HCT116 (cell line): ENCODE measurements around the gene CEP97.

Experiments
- CTCF ChIP-seq, 3 experiments: fragments of 200-600 bp in 1 of 3; sonication (generic) in 1 of 3; IDR thresholded peaks in 2 of 3; conservative IDR thresholded peaks in 1 of 3; 2 replicates each; pipeline ENCODE4 v1.5.1; 2012 to 2017; ENCODE audit warnings: low read depth in 2 of 3, low read length in 2 of 3, antibody characterized with exemption in 1 of 3, borderline replicate concordance in 1 of 3, control low read depth in 1 of 3, mild to moderate bottlenecking in 1 of 3, mixed read lengths in 1 of 3, mixed run types in 1 of 3, moderate library complexity in 1 of 3; ENCODE audit not compliant: insufficient read depth in 1 of 3
- MAX ChIP-seq: IDR thresholded peaks from 2 replicates; pipeline ENCODE4 v1.6.1; 2012
- POLR2A ChIP-seq: IDR thresholded peaks from 2 replicates; pipeline ENCODE4 v1.7.0; 2011; ENCODE audit warnings: borderline replicate concordance; ENCODE audit not compliant: insufficient read depth, insufficient read length; ENCODE audit errors: extremely low read depth
- RAD21 ChIP-seq: IDR thresholded peaks from 2 replicates; pipeline ENCODE4 v1.6.1; 2012; ENCODE audit warnings: low read depth, mild to moderate bottlenecking
- REST ChIP-seq: IDR thresholded peaks from 2 replicates; pipeline ENCODE4 v1.6.1; 2012; ENCODE audit warnings: low read depth
- SIN3A ChIP-seq: IDR thresholded peaks from 2 replicates; pipeline ENCODE4 v1.6.1; 2012; ENCODE audit warnings: low read depth
- ZBTB33 ChIP-seq: IDR thresholded peaks from 2 replicates; pipeline ENCODE4 v1.6.1; 2011; ENCODE audit warnings: mild to moderate bottlenecking, low read length, moderate library complexity; ENCODE audit not compliant: insufficient replicate concordance; ENCODE audit errors: extremely low read depth

GRCh38 chr3:101701696-101702634 is 22.4 kb upstream of the CEP97 start:
- TF ChIP-seq CTCF (IDR thresholded peaks at IDR 0.05 in 2 of 3, conservative IDR thresholded peaks at IDR 0.05 in 1 of 3; ENCODE audit: borderline replicate concordance in 1 of 3, insufficient read depth in 1 of 3, low read depth in 2 of 3, low read length in 2 of 3) (no peak), POLR2A (no peak), SIN3A (no peak), MAX (no peak), REST (no peak), RAD21 (no peak), ZBTB33 (no peak)
